Measurements from ENCODE around the gene SLC18A2. TPM values are rescaled to one million over a fixed set of nuclear protein-coding genes. Genes with fewer than 3 reads are reported as not detected.
A peak's percentile ranks its signal among the peaks of the same experiment; 100 is the strongest.

SLC18A2 gene
- total RNA-seq (1 to 10 TPM in 1 of 4 donors, under 1 TPM in 3; 0.54 to 1.4 (median 0.77) TPM), polyA plus RNA-seq (under 1 TPM; 0.23 to 0.60 (median 0.25) TPM)

- DNase-seq = no peak
- TF ChIP-seq POLR2AphosphoS5 (IDR thresholded peaks at IDR 0.05) (no peak), EP300 (IDR thresholded peaks at IDR 0.05) (no peak), CTCF (IDR thresholded peaks at IDR 0.05) (no peak), POLR2A (IDR thresholded peaks at IDR 0.05) (no peak)
- H3K27me3 ChIP-seq = peaks cover 25 to 45% (median 26%) of the 10 kb centered on the region in 3 donors
- H3K4me3 ChIP-seq = peak within 1 kb of the TSS in 2 of 4 donors; percentile 18 to 23
- 4 to 6% methylated on average over 93 of the region's 93 CpGs for WGBS, 2 donors
- H3K9me3 ChIP-seq = no peaks in the 10 kb centered on the region
- no peak within 1 kb of the TSS for H3K27ac ChIP-seq
- H3K4me1 ChIP-seq = peaks cover 0 to 17% (median 11%) of the 10 kb centered on the region in 4 donors
- intact Hi-C loops (cut with DNase I) = no loop called here
- no peaks in the 10 kb centered on the region for H3K36me3 ChIP-seq
Observed at GRCh38 chr10:117240621-117241529, at the start of gene SLC18A2. SLC18A2 (plus strand) TSS chr10:117241114; CDS start chr10:117241694, 580 bp downstream.

GRCh38 chr10:117197189-117197588, 43.7 kb upstream of the SLC18A2 start, which contains the start of gene KCNK18:
KCNK18 (plus strand) TSS chr10:117197489; CDS start chr10:117197489, 0 bp downstream.
- H3K36me3 ChIP-seq = no peaks in the 10 kb centered on the region
- H3K9me3 ChIP-seq = no peaks in the 10 kb centered on the region
- WGBS, 2 donors = 85 to 88% methylated on average over 12 of the region's 12 CpGs
- TF ChIP-seq POLR2AphosphoS5 (IDR thresholded peaks at IDR 0.05) (no peak), CTCF (IDR thresholded peaks at IDR 0.05) (no peak), EP300 (IDR thresholded peaks at IDR 0.05) (no peak), POLR2A (IDR thresholded peaks at IDR 0.05) (no peak)
- H3K4me3 ChIP-seq = no peak within 1 kb of the TSS
- no peaks in the 10 kb centered on the region for H3K4me1 ChIP-seq
- no peak for DNase-seq
- peaks cover 0 to 3% (median 0%) of the 10 kb centered on the region in 3 donors for H3K27me3 ChIP-seq
- no peak within 1 kb of the TSS for H3K27ac ChIP-seq
- intact Hi-C loops (cut with DNase I) = no loop called here

GRCh38 chr10:117198088-117198487, 42.8 kb upstream of the SLC18A2 start:
- TF ChIP-seq POLR2AphosphoS5 (IDR thresholded peaks at IDR 0.05) (no peak), EP300 (IDR thresholded peaks at IDR 0.05) (no peak), CTCF (IDR thresholded peaks at IDR 0.05) (no peak), POLR2A (IDR thresholded peaks at IDR 0.05) (no peak)
- H3K36me3 ChIP-seq = no peaks in the 10 kb centered on the region
- H3K9me3 ChIP-seq = no peaks in the 10 kb centered on the region
- intact Hi-C loops (cut with DNase I) = no loop called here
- H3K4me3 ChIP-seq = no peak overlapping the region
- no peaks in the 10 kb centered on the region for H3K4me1 ChIP-seq
- peaks cover 0 to 3% (median 0%) of the 10 kb centered on the region in 3 donors for H3K27me3 ChIP-seq
- no peak for DNase-seq
- H3K27ac ChIP-seq = no peak overlapping the region
- WGBS, 2 donors = 51 to 68% methylated on average over 4 of the region's 4 CpGs

- intact Hi-C loops (cut with DNase I) = no loop called here
- 73% methylated on average over 4 of the region's 4 CpGs for WGBS, 2 donors
- no peaks in the 10 kb centered on the region for H3K9me3 ChIP-seq
Observed at GRCh38 chr10:117201826-117202225, 39.1 kb upstream of the SLC18A2 start.

More at GRCh38 chr10:117201826-117202225, 39.1 kb upstream of the SLC18A2 start:
- Histone ChIP-seq H3K36me3 (no peaks in the 10 kb centered on the region), H3K27me3 (peaks cover 0 to 3% (median 0%) of the 10 kb centered on the region in 3 donors), H3K27ac (no peak overlapping the region), H3K4me1 (no peaks in the 10 kb centered on the region), H3K4me3 (no peak overlapping the region)
- TF ChIP-seq POLR2AphosphoS5 (IDR thresholded peaks at IDR 0.05) = no peak
- TF ChIP-seq EP300 (IDR thresholded peaks at IDR 0.05) = no peak
- TF ChIP-seq CTCF (IDR thresholded peaks at IDR 0.05) = no peak
- no peak for TF ChIP-seq POLR2A (IDR thresholded peaks at IDR 0.05)
- DNase-seq = no peak

Data from sigmoid colon (tissue), 7 donors.